Muscle of leg (tissue), 11 donors: Measurements from ENCODE around the gene TMEM43. TPM values are rescaled to one million over a fixed set of nuclear protein-coding genes. Genes with fewer than 3 reads are reported as not detected.

Experiments used
- DNase-seq: peaks from one replicate; pipeline ENCODE4 v3.0.0; 2013
- H3K27ac ChIP-seq: one replicate; pipeline ENCODE4 v1.5.1; 2013; ENCODE audit warnings: mild to moderate bottlenecking, low read length, control low read depth
- H3K27me3 ChIP-seq: one replicate; pipeline ENCODE4 v1.6.1; 2013; ENCODE audit warnings: low read length; ENCODE audit not compliant: control insufficient read depth, insufficient read depth
- H3K36me3 ChIP-seq: one replicate; pipeline ENCODE4 v1.6.1; 2013; ENCODE audit warnings: low read length; ENCODE audit not compliant: control insufficient read depth, insufficient read depth
- H3K4me1 ChIP-seq: one replicate; pipeline ENCODE4 v1.6.1; 2013; ENCODE audit warnings: low read length; ENCODE audit not compliant: control insufficient read depth, insufficient read depth
- H3K4me3 ChIP-seq: one replicate; pipeline ENCODE4 v1.5.1; 2013; ENCODE audit warnings: low read length, control low read depth
- H3K9me3 ChIP-seq: replicated peaks from 2 replicates; pipeline ENCODE4 v1.6.1; 2013; ENCODE audit warnings: low read depth, low read length; ENCODE audit not compliant: control insufficient read depth
- WGBS: methylation state at CpG from one replicate; pipeline ENCODE4 v1.1.5; 2013; ENCODE audit warnings: missing lambda C conversion rate; ENCODE audit not compliant: insufficient coverage; 5-methylcytosine and 5-hydroxymethylcytosine counted together
- polyA plus RNA-seq, 8 donors: library from polyadenylated mRNA; unstranded; fragments of 120-200 nt; gene quantifications; one replicate each; pipeline versions ENCODE4 v1.2.1 to v1.2.3, GENCODE V29; 2013; ENCODE audit warnings: inconsistent platforms in 1 of 8, low replicate concordance in 1 of 8; ENCODE audit not compliant: insufficient read length in 8 of 8, insufficient read depth in 1 of 8
- total RNA-seq: library from RNA; stranded (reverse); fragments of 120-200 nt; gene quantifications from one replicate; pipeline ENCODE4 v1.2.4, GENCODE V29; 2013

Gene TMEM43
- total and polyA plus RNA-seq, 9 donors = 43.7 to 69.7 (median 51.4) TPM

DNA sequence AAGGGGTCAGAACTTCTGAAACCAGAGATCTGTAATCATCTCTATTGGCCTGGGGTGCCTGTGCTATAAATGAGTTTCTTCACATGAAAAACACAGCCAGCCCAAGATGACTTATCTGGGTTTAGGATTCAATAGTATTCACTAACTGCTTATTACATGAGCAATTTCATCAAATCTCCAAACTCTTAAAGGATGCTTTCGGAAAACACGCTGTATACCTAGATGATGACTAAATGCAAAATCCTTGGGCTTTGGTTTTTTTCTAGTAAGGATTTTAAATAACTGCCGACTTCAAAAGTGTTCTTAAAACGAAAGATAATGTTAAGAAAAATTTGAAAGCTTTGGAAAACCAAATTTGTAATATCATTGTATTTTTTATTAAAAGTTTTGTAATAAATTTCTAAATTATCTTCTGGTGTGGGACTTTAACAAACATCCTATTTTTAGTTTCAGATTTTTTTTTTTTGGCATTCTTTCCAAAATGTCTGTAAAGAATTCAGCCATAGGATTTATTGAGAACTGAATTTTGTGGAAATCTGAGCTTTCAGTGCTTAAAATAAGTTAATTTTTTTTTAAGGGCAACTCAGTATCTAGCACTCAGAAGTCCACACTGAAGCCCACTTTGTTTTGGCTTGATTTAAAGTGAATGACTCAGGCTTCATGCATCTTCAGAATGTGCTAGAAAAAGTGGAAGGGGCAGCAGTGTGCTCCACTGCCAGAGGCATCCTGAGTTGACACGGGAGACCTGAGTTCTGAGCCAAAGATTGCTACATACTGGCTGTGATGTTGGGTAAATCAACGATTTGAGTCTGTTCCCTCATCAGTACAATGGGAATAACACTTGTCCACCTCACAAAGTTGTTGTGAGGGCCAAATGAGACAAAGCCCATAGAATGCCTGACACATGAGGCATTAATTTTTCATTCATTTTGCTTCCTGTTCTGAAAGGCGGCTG is 18.7 kb downstream of the TMEM43 start:
- Histone ChIP-seq H3K27me3 (no peaks in the 10 kb centered on the region), H3K27ac (peak overlapping the region; percentile 88), H3K36me3 (peaks cover 71% of the 10 kb centered on the region), H3K4me1 (peaks cover 29% of the 10 kb centered on the region), H3K9me3 (no peaks in the 10 kb centered on the region), H3K4me3 (no peak overlapping the region)
- 13% methylated on average over 2 of the region's 7 CpGs for WGBS
- DNase-seq = peak; percentile 71

DNA sequence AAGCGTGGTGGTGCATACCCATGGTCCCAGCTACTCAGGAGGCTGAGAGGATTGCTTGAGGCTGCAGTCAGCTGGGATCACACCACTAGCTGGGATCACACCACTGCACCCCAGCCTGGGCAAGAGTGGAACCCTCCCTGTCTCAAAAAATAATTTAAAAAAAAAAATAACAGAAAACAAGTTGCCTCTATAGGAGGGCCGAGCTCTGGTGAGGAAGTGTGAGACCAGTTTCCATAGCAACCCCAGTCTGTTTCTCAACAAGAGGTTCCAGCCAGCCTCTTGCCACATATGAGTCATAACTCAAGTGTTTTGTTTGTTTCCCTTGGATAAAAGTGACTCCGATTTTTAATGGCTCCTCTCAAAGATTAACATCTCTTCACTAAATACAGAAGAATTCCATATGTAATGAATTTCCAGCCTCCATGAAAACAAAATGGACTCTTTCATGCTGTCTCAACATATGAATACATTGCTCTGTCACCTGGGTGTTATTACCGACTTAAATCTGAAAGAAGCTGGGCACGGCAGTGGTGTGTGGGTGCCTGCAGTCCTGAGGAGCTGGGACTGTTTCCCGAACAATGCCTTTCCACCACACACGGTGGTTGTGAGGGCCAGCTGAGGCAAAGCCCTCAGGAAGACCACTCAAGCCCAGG is 19.7 kb downstream of the TMEM43 start:
- WGBS = 29% methylated on average over 2 of the region's 7 CpGs
- H3K9me3 ChIP-seq = no peaks in the 10 kb centered on the region
- no peak overlapping the region for H3K4me3 ChIP-seq
- peaks cover 27% of the 10 kb centered on the region for H3K4me1 ChIP-seq
- peak overlapping the region; percentile 88 for H3K27ac ChIP-seq
- DNase-seq = peak; percentile 98
- no peaks in the 10 kb centered on the region for H3K27me3 ChIP-seq
- peaks cover 65% of the 10 kb centered on the region for H3K36me3 ChIP-seq

- Histone ChIP-seq H3K27me3 (no peaks in the 10 kb centered on the region), H3K4me3 (no peak overlapping the region), H3K9me3 (no peaks in the 10 kb centered on the region), H3K27ac (peak overlapping the region; percentile 88), H3K36me3 (peaks cover 64% of the 10 kb centered on the region), H3K4me1 (peaks cover 27% of the 10 kb centered on the region)
- DNase-seq = no peak
- 77% methylated on average over 8 of the region's 9 CpGs for WGBS
These were observed 20.4 kb downstream of the TMEM43 start for GRCh38 chr3:14145236-14145635.

GRCh38 chr3:14145670-14146380 is 21.0 kb downstream of the TMEM43 start:
- DNase-seq = no peak
- no peak overlapping the region for H3K4me3 ChIP-seq
- H3K27ac ChIP-seq = peak overlapping the region; percentile 88
- peaks cover 27% of the 10 kb centered on the region for H3K4me1 ChIP-seq
- 60% methylated on average over 5 of the region's 10 CpGs for WGBS
- H3K27me3 ChIP-seq = no peaks in the 10 kb centered on the region
- H3K9me3 ChIP-seq = no peaks in the 10 kb centered on the region
- H3K36me3 ChIP-seq = peaks cover 65% of the 10 kb centered on the region

- DNase-seq = no peak
- no peak overlapping the region for H3K4me3 ChIP-seq
- H3K36me3 ChIP-seq = peaks cover 58% of the 10 kb centered on the region
- WGBS = 92% methylated on average over 10 of the region's 10 CpGs
- H3K4me1 ChIP-seq = peaks cover 27% of the 10 kb centered on the region
- no peaks in the 10 kb centered on the region for H3K9me3 ChIP-seq
- no peak overlapping the region for H3K27ac ChIP-seq
- H3K27me3 ChIP-seq = no peaks in the 10 kb centered on the region
These were observed 21.7 kb downstream of the TMEM43 start for GRCh38 chr3:14146381-14147065.

DNA sequence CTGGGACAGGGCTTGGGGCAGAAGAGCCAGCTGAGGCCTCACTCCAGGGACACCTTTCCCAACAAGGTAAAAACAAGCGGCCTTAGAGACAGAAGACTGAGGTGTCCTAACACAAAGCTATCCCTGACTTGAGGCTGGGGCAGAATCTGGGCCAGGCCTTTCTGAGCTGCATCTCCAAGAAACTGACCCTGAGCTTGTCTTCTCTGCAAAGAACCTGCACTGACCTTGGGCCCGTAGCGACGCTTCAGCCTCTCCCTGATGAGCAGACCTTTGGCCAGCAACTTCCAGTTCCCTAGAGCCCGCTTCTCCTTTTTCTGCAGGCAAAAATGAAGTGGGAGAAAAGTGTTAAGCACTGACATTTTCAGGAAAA is 22.2 kb downstream of the TMEM43 start:
- no peak overlapping the region for H3K4me3 ChIP-seq
- peaks cover 57% of the 10 kb centered on the region for H3K36me3 ChIP-seq
- peaks cover 27% of the 10 kb centered on the region for H3K4me1 ChIP-seq
- no peak for DNase-seq
- no peaks in the 10 kb centered on the region for H3K27me3 ChIP-seq
- WGBS = 100% methylated on average over 3 of the region's 5 CpGs
- no peak overlapping the region for H3K27ac ChIP-seq
- H3K9me3 ChIP-seq = no peaks in the 10 kb centered on the region

GRCh38 chr3:14147617-14148016 is 22.8 kb downstream of the TMEM43 start:
- peaks cover 27% of the 10 kb centered on the region for H3K4me1 ChIP-seq
- no peak overlapping the region for H3K27ac ChIP-seq
- H3K36me3 ChIP-seq = peaks cover 60% of the 10 kb centered on the region
- no peaks in the 10 kb centered on the region for H3K27me3 ChIP-seq
- WGBS = 66% methylated on average over 11 of the region's 12 CpGs
- no peak overlapping the region for H3K4me3 ChIP-seq
- DNase-seq = no peak
- H3K9me3 ChIP-seq = no peaks in the 10 kb centered on the region

DNA sequence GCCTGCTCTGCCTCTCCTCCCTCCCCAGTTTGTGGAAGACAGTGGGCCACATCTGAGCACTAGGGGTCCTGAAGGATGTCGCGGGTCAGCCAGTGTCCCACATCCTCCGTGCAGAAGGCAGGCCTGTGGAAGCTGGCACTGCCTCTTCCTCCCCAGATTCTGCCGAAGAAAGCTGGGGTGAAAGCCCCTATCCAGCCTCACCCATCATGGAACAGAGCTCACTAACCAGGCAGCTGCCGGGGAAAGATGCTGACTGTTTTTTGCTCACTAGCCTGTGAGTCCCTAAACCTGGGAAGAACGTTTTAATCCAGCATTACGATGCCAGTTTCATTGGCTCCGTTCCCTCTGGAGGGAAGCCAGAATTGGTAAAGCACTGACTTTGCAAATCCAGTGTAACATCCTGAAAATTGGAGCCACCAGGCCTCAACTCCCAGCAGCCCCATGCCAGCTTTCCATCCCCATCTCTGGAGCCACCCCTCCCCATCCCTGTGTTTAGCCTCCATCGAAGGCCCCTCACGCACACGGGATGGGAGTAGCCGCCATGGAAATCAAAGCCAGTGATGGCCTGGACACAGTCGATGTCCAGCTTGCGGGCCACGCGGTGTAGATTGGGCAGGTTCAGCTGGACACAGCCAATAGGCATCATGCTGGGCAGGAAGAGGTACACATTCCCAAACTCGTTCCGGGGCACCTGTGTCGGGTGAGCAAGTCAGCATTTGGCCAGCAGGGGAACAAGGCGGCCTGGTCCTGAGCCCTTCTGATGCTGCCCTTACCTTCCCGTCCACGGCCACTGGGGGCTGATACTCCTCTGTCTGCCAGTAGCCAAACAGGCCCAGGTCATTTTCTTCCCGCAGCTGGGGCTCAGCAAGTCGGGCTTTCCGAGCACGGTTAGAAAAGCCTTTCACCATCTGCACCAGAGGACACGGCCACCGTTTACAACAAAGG is 23.5 kb downstream of the TMEM43 start:
- WGBS = 83% methylated on average over 28 of the region's 28 CpGs
- Histone ChIP-seq H3K27ac (no peak overlapping the region), H3K36me3 (peaks cover 58% of the 10 kb centered on the region)

DNA sequence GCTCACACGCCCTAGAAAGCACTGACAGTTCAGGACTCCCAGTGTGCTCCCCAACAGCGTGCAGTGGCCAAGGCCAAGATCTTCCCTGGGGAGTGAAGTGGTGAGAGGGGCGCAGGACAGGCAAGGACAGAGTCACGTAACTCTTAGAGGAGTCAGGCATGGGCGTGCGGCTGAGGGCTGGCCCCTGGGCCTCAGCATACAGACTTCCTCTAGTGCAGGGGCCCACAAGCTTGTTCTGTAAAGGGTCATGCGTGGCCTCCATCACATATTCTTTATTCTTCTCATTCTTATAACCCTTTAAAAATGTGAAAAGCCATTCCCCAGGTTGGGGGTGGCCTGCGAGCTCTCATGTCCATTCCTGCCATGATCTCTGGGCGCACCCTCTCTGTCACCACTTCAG is 25.2 kb downstream of the TMEM43 start:
- Histone ChIP-seq H3K4me1 (peaks cover 14% of the 10 kb centered on the region), H3K9me3 (no peaks in the 10 kb centered on the region), H3K36me3 (peaks cover 66% of the 10 kb centered on the region), H3K27ac (no peak overlapping the region), H3K27me3 (no peaks in the 10 kb centered on the region), H3K4me3 (no peak overlapping the region)
- WGBS = 92% methylated on average over 6 of the region's 9 CpGs
- DNase-seq = no peak

More for the DNA sequence above, 23.5 kb downstream of the TMEM43 start:
- Histone ChIP-seq H3K27me3 (no peaks in the 10 kb centered on the region), H3K4me3 (no peak overlapping the region), H3K4me1 (peaks cover 27% of the 10 kb centered on the region), H3K9me3 (no peaks in the 10 kb centered on the region)
- no peak for DNase-seq
